Stomach (tissue), 9 donors: ENCODE data around the gene SIVA1. TPM values are rescaled to one million over a fixed set of nuclear protein-coding genes. Genes with fewer than 3 reads are reported as not detected.
A peak's percentile ranks its signal among the peaks of the same experiment; 100 is the strongest.

Source experiments
- DNase-seq, 2 donors: peaks; one replicate each; pipeline versions ENCODE4 v3.0.0 to v3.0.0-alpha.2; 2013 to 2019
- H3K27ac ChIP-seq, 5 donors: fragments of 200-600 bp in 4 of 5; sonication (generic) in 4 of 5; one replicate each; pipeline ENCODE4 v1.5.1; 2013 to 2019; ENCODE audit warnings: mild to moderate bottlenecking in 1 of 5, moderate library complexity in 1 of 5
- H3K27me3 ChIP-seq, 3 donors: fragments of 200-600 bp; sonication (generic); one replicate each; pipeline ENCODE4 v1.5.1; 2017 to 2019; ENCODE audit warnings: mixed run types in 1 of 3
- H3K36me3 ChIP-seq, 4 donors: fragments of 200-600 bp; sonication (generic); 1 replicate in 3 of 4; 2 replicates in 1 of 4; pipeline ENCODE4 v1.5.1; 2016 to 2019
- H3K4me1 ChIP-seq, 4 donors: fragments of 200-600 bp; sonication (generic); one replicate each; pipeline ENCODE4 v1.5.1; 2016 to 2019
- H3K4me3 ChIP-seq, 4 donors: fragments of 200-600 bp; sonication (generic) in 3 of 4; one replicate each; pipeline ENCODE4 v1.5.1; 2016 to 2019; ENCODE audit warnings: mild to moderate bottlenecking in 1 of 4
- H3K9me3 ChIP-seq, 4 donors: fragments of 200-600 bp; sonication (generic); one replicate each; pipeline ENCODE4 v1.5.1; 2016 to 2019
- CTCF ChIP-seq, 7 experiments: fragments of 450-650 bp in 4 of 7; fragments of 200-600 bp in 3 of 7; sonication (generic) in 3 of 7; IDR thresholded peaks; one replicate each; pipeline ENCODE4 v1.5.1; 2016 to 2019; ENCODE audit warnings: antibody characterized with exemption in 7 of 7, control low read depth in 2 of 7, mild to moderate bottlenecking in 1 of 7
- EP300 ChIP-seq: sonication (generic); formaldehyde crosslinking; IDR thresholded peaks from one replicate; pipeline ENCODE4 v1.6.1; 2017; ENCODE audit warnings: antibody characterized with exemption
- POLR2A ChIP-seq, 4 donors: fragments of 450-650 bp; IDR thresholded peaks; one replicate each; pipeline ENCODE4 v1.6.1; 2016; ENCODE audit warnings: antibody characterized with exemption in 4 of 4, control low read depth in 2 of 4, mild to moderate bottlenecking in 1 of 4, moderate library complexity in 1 of 4
- POLR2AphosphoS5 ChIP-seq, 3 donors: sonication (generic); formaldehyde crosslinking; IDR thresholded peaks; one replicate each; pipeline ENCODE4 v1.6.1; 2016; ENCODE audit warnings: antibody characterized with exemption in 3 of 3
- WGBS, 5 donors: extraction: QIAGEN DNeasy Blood & Tissue Kit in 3 of 5; methylation state at CpG; one replicate each; pipeline versions ENCODE4 v1.1.5 to v1.1.7; 2013 to 2018; 5-methylcytosine and 5-hydroxymethylcytosine counted together
- intact Hi-C: fragments of 100-400 bp; cut with DNase I; formaldehyde crosslinking; loops from one replicate; pipeline ENCODE4 v1.15.1; 2023; ENCODE audit warnings: low total_unique reads
- polyA plus RNA-seq, 3 donors: library from polyadenylated mRNA; stranded (reverse); fragments of 200-250 nt; gene quantifications; one replicate each; pipeline ENCODE4 v1.2.3, GENCODE V29; 2013
- total RNA-seq, 5 donors: library from RNA; depleted of rRNA; stranded (reverse); fragments of >200 nt; gene quantifications; one replicate each; pipeline versions ENCODE4 v1.1.0 to v1.2.3, GENCODE V29; 2014 to 2016
- donor health status: healthy with polysubstance abuse.
- donor health status: Bipolar disorder and iron deficiency.
- donor health status: healthy.

SIVA1 gene
- total and polyA plus RNA-seq, 8 donors, result 73.3 to 366 (median 230) TPM

DNA sequence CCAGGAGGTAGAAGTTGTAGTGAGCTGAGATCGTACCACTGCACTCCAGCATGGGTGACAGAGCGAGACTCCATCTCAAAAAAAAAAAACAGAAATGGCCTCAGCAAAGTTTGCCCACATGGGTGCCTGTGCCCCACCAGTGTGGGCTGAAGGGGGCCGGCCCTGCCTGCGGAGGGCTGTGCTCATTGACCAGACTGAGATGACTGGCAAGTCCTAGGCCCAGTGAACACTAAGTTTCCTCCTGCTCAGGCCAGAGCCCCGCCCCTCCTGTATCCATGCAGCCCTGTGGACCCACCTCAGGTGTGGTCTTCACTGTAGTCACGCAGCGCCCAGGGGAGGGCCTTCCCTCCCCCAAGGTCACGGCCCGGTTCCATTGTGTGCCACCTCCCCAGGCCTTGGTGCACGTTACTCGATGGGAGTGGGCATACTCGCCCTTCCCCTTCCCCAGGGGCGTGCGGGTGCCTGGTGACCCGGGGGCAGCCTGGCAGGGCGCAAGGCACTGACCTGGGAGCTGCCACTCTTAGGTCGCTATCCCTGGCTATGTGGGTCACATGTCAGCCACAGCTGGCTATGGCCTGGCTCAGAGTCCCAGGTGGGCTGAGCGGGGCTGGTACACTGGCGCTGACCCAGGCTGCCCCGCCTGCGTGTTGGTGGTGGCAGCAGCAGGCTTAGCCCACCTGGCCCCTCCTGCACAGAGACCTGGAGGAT lies 47.5 kb upstream of the SIVA1 start:
- intact Hi-C loops, result loop anchor here (5.0 kb wide), 1 partner anchor 48 kb away; no protein-coding TSS in a partner anchor
- TF ChIP-seq EP300 (no peak), POLR2A (IDR thresholded peaks at IDR 0.05) (no peak)
- no peak overlapping the region for H3K4me3 ChIP-seq
- H3K9me3 ChIP-seq, result no peaks in the 10 kb centered on the region
- H3K27ac ChIP-seq, result no peak overlapping the region
- peaks cover 4 to 32% (median 17%) of the 10 kb centered on the region in 4 donors for H3K4me1 ChIP-seq
- WGBS, 5 donors, result 85 to 93% (median 88%) methylated on average over 7 to 21 of the region's 21 CpGs
- no peak for DNase-seq
- H3K36me3 ChIP-seq, result peaks cover 35 to 83% (median 78%) of the 10 kb centered on the region in 4 donors
- no peaks in the 10 kb centered on the region for H3K27me3 ChIP-seq

DNA sequence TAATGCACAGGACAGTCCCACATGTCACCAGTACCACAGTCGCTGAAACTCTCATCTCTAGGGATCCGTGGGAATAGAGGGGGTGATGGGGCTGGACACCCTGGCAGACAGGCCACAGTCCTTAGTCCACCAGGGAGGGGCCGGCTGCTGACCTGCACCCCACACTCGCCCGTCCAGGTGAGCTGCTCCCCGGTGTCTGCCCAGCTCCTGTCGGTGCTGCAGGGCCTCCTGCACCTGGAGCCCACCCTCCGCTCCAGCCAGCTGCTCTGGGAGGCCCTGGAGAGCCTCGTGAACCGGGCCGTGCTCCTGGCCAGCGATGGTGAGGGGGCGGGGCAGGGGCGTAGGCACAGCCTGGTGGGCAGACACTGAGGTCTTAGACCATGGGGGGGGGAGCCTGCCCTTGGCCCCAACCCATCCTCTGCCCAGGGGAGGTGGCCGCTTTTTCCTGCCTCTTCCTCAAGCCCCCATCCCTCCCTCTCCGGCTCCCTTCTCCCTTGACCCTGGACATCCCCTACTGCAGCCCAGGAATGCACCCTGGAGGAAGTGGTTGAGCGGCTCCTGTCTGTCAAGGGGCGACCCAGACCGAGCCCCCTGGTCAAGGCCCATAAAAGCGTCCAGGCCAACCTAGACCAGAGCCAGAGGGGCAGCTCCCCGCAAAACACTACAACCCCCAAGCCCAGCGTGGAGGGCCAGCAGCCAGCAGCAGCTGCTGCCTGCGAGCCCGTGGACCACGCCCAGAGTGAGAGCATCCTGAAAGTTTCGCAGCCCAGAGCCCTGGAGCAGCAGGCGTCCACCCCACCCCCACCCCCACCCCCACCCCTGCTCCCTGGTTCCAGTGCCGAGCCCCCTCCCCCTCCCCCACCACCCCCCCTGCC lies 46.0 kb upstream of the SIVA1 start:
- no peaks in the 10 kb centered on the region for H3K9me3 ChIP-seq
- 60 to 67% (median 60%) methylated on average over 19 to 27 of the region's 28 CpGs for WGBS, 5 donors
- TF ChIP-seq POLR2A (IDR thresholded peaks at IDR 0.05) (no peak), EP300 (no peak), CTCF (IDR thresholded peaks at IDR 0.05) (no peak), POLR2AphosphoS5 (IDR thresholded peaks at IDR 0.05) (no peak)
- peaks cover 48 to 87% (median 81%) of the 10 kb centered on the region in 4 donors for H3K36me3 ChIP-seq
- DNase-seq, result peak in 1 of 2 donors; percentile 61
- no peak overlapping the region for H3K27ac ChIP-seq
- peaks cover 4 to 22% (median 16%) of the 10 kb centered on the region in 4 donors for H3K4me1 ChIP-seq
- intact Hi-C loops, result loop anchor here (5.0 kb wide), 1 partner anchor 50 kb away; no protein-coding TSS in a partner anchor
- H3K4me3 ChIP-seq, result no peak overlapping the region
- no peaks in the 10 kb centered on the region for H3K27me3 ChIP-seq

DNA sequence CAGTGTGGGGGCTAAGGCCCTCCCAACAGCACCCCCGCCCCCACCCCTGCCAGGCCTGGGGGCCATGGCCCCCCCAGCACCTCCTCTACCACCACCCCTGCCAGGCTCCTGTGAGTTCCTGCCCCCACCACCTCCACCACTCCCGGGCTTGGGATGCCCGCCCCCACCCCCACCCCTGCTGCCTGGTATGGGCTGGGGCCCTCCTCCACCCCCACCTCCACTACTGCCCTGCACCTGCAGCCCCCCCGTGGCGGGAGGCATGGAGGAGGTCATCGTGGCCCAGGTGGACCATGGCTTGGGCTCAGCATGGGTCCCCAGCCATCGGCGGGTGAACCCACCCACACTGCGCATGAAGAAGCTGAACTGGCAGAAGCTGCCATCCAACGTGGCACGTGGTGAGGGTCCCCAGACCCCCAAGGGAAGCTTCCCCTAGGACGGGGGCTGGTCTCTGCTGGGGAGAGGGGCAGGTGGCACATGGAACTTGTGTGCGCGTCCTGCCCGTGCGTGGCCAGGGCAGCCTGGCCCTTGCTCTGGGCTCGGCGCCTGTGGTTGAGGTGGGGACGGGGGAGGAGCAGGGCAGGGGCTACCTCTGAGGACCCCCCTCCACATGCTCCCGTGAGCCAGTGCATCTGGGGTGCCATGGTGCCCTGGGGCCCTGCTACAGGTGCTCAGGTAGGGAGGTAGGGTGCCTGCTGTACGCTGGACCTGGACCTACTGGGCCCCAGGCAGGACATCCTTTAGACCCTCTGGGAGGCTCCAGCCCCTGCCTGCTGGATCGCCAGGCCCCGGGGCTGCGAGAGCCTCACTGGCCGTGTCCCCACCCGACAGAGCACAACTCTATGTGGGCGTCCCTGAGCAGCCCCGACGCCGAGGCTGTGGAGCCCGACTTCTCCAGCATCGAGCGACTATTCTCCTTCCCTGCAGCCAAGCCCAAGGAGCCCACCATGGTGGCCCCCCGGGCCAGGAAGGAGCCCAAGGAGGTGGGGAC lies 45.0 kb upstream of the SIVA1 start:
- H3K4me1 ChIP-seq, result peaks cover 4 to 22% (median 16%) of the 10 kb centered on the region in 4 donors
- 60 to 68% (median 66%) methylated on average over 8 to 34 of the region's 34 CpGs for WGBS, 5 donors
- DNase-seq, result no peak
- H3K27me3 ChIP-seq, result no peaks in the 10 kb centered on the region
- H3K27ac ChIP-seq, result no peak overlapping the region
- peaks cover 50 to 87% (median 81%) of the 10 kb centered on the region in 4 donors for H3K36me3 ChIP-seq
- intact Hi-C loops, result loop anchor here (5.0 kb wide), 1 partner anchor 51 kb away; no protein-coding TSS in a partner anchor
- no peaks in the 10 kb centered on the region for H3K9me3 ChIP-seq
- H3K4me3 ChIP-seq, result no peak overlapping the region
- TF ChIP-seq POLR2AphosphoS5 (IDR thresholded peaks at IDR 0.05), result no peak
- TF ChIP-seq CTCF (IDR thresholded peaks at IDR 0.05), result no peak
- no peak for TF ChIP-seq POLR2A (IDR thresholded peaks at IDR 0.05)
- TF ChIP-seq EP300, result no peak

DNA sequence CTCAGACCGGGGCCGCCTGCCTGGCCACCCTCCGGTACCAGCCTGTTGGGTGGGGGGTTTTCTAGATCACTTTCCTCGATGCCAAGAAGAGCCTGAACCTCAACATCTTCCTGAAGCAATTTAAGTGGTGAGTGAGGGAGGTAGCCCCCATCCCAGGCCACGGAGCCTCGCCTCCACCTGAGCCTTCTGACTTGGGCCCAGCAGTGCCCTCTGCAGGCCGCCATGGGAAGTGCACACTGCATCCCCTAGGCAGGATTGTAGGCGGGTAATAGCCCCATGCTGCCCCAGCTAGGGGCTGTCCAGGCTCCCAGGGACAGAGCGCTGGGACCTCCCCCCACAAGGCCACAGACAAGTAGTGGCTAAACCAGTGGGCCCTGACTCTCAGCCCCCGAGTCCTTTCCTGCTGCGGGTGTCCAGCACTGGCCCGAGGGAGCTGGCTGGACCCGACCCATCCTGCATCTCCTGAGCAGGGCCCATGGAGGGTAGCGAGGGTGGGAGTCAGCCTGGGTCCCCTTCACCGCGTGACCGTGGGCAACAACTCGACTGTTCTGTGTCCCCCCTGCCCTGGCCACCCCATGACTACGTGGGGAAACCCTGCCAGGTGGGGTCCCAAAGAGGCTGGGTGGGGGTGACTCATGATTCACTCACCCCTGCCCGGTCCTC lies 44.2 kb upstream of the SIVA1 start:
- peak; percentile 81 to 89 for DNase-seq
- Histone ChIP-seq H3K4me1 (peaks cover 4 to 24% (median 16%) of the 10 kb centered on the region in 4 donors), H3K27ac (no peak overlapping the region), H3K27me3 (no peaks in the 10 kb centered on the region), H3K36me3 (peaks cover 50 to 87% (median 81%) of the 10 kb centered on the region in 4 donors), H3K4me3 (no peak overlapping the region), H3K9me3 (no peaks in the 10 kb centered on the region)
- 26 to 58% (median 53%) methylated on average over 7 to 20 of the region's 20 CpGs for WGBS, 5 donors
- TF ChIP-seq CTCF (IDR thresholded peaks at IDR 0.05), result peak in 6 of 7 experiments; percentile 64 to 99 (median 98)
- TF ChIP-seq EP300, result no peak
- TF ChIP-seq POLR2AphosphoS5 (IDR thresholded peaks at IDR 0.05), result peak in 1 of 3 donors; percentile 43
- intact Hi-C loops, result loop anchor here (5.0 kb wide), 1 partner anchor 51 kb away; no protein-coding TSS in a partner anchor
